Stimulated activated CD8-positive, alpha-beta memory T cell treated with anti-CD3 and anti-CD28 coated beads, Interleukin-15, amount 100 ng/mL, for 4 hours (primary cell): ENCODE results near the gene AFDN.
"Not testable (repeated sequence)": the region's sequence is repeated elsewhere in the genome, so short reads cannot be mapped to it uniquely, and the experiment has no call there.

Source experiments
- DNase-seq, 2 donors: peaks; one replicate each; pipeline ENCODE4 v3.0.0-alpha.2; 2020; ENCODE audit warnings: low read depth in 2 of 2

AFDN gene

DNA sequence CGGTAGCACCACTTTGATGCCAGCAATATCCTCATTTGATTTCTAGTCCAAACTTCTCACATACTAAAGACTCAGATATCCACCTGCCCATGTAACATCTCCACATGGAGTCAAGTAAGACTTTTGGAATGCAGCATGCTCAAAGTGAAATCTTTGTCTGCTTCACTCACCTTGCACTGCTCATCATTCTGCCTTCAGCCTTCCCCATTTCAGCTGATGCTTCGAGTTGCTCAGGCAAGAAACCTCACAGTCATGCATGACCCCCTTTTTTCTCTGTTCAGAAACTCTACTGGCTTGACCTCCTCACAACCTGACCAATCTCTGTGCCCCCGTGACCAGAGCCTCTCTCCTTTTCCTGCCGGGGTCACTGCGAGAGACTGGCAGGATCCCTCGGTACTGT is 129.8 kb downstream of the AFDN start:
- DNase-seq = no peak

DNA sequence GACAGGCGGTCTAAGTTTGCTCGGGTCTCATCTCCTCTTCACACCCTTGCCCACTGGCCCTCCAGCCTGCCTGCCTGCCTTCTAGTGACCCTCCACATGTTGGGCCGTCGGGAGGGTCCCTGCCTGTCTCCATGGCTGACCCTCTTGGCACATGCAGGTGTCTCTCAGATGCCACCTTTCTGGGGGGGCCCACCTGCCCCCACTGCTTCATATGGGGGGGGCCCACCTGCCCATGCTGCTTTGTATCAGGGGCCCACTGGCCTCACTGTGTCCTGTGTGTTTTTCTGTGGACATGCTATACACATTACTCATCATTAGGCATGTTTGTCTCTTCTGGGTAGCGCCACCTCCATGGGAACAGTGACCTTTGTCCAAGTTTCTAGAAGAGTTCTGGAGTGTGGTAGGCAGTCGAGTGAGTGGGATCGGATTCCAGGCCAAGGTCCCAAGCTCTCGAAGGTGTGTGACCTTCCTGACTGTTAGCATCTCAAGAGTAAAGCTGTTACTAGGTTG is 130.3 kb downstream of the AFDN start:
- no peak for DNase-seq

DNA sequence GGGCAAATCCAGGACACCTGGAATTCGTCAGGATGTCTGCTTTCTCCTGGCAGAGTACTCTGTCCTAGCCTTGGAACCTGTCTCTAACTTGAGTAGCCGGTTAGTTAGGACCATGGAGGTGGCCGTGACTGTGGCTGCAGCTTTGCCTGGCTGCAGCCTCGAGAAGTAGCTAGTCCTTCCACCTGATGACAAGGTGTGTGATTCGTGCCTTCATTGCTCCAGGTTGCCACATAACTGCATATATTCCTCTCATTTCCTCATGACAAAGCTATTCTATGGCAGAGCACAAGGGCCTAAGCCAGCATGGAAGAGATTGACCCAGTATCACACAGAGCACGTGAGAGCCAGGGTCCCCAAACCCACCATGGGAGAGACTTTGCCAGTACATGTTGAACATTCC is 130.9 kb downstream of the AFDN start:
- DNase-seq = no peak

DNA sequence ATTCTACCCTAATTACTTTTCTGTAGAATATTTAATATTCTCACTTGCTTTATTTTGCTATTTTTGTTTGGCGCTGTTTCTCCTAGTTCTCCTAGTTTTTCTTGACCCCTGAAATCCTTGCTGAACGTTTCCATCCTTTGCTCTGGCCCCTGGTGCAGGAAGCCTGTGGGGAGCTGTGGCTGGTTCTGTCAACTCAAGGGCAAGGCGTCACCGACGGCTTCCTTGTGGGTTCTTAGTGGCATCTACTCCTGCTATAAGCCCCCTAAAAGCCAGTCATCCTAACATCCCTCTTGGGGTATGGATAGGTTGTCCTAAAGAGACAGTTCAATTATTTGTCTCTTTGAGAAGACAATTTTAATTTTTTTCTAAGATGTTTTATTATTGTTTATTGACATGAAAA is 133.9 kb downstream of the AFDN start:
- DNase-seq = no peak

DNA sequence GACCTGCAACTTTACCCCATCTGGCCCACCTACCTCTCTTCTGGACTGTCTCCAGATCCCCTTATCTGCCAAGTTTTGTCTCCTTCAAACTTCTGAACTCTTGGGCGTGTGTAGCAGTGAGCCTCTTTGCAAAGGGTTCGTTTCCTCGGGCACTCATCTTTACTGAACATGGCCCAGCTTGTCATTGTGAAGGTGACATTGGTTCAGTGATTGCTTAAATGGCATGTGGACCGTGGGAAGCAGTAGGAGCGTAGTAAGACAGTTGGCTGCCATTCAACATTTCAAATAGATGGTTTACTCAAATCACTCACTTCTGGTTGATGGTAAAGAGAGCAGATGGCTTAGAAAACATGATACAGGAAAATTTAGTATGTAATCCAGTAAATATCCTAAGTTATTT is 136.0 kb downstream of the AFDN start:
- no peak for DNase-seq

DNA sequence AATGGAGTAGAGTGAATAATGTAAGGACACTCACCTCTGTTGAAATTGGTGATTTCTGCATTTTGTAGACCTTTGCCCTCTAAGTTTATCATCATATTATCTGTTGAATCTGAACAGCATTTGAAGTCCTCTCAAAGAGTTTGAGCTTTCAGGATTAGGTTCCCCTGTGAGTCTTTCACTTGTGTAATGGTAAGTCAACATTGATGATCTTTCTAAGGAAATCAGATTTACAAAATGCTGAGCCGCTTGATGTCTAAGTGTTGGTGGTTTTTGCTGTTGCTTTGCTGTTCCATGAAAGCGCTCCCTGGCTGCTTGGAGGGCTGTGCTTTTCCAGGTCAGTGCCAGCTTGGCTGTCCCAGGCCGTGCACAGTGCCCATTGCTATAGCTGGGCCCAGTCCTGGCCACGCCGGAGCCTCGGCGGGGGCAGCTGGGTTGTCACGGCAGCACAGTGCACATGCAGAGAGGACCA is 136.9 kb downstream of the AFDN start:
- no peak for DNase-seq

DNA sequence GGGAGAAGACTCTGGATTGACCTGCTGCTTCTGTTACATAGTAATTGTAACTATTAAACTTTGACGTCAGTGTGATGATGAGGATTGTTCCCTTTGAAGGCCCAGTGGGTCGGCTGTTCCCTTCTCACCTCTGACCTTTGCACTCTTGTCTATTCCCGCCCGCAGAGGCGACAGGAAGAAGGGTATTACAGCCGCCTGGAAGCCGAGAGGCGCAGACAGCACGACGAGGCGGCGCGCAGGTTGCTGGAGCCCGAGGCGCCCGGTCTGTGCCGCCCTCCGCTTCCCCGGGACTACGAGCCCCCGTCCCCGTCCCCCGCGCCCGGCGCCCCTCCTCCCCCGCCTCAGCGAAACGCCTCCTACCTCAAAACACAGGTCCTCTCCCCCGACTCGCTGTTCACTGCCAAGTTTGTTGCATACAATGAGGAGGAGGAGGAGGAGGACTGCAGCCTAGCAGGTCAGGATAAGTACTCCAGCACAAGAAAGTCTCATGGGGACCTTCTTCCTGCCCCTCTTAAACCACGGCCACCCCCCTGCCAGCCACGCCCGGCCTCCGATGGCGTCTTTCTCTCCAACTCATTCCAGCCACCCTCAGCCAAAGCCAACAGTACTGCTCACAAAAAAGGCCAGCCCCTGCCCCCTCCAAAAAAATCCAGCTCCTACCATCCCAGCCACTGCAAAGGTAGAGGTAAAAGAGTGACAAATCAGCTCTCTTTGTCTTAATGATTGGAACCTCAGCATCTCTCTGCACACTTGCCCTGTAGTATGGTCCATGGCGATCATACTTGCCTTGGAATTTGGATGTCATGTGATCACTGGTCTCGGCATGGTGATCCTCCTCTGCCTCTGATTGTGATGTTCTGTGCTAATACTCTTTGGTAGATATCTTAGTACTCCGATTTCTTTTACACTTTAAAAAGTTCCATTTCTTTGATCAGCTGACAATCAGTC is 139.2 kb downstream of the AFDN start:
- DNase-seq = no peak

DNA sequence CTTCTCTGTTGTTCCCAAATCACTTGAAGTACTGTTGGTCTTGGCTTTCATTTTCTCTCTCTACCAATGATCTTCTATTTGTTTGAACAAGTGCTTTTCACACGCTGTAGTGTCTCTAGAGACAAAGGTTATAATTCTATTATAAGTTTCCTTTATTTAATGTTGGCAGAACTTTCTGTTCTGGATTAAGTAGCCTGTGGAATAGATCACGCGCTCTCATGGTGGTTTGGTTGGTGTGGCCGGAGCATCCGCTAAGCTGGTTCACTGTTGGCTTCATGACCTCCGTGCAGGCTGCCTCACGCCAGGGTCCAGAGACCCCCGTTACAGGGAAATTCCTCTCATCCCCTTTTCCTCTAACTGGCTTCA is 139.8 kb downstream of the AFDN start:
- no peak for DNase-seq

DNA sequence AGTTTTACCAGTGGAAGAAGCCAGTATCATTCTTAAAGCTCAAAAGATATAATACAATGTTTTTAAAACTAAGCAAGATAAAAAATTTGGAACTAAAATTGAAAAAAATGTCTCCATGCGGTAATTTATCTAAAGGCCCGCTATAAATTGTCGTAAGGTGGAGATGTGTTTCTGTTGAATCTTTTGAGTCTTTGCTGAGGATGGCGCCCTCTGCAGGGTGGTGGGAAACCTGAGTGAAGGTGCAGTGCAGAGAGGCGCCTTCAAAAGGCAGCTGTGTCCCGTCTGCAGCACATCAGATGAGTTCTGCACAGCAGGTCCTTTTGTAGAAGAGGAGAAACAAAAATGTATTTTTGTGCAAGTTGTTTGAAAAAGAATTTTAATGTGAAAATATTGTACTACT is 141.4 kb downstream of the AFDN start:
- no peak for DNase-seq

DNA sequence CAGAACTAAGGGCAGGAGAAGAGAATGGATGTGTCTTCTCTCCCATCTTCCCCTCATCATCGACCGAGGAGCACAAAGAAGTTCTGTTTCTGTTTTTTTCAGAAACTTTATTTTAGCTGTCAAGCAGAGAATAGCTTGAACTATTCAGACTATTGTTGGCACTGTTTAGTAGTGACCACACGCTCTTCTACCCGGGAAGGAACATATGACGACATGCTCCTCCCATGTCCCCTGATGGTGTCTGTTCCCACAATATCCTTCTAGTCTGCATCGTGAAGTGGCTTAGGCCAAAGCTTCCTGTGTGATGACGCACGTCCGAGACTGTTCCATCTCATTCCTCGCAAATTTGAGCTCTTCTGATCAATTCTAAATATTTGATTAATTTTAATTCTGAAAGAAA is 143.5 kb downstream of the AFDN start:
- DNase-seq = no peak

DNA sequence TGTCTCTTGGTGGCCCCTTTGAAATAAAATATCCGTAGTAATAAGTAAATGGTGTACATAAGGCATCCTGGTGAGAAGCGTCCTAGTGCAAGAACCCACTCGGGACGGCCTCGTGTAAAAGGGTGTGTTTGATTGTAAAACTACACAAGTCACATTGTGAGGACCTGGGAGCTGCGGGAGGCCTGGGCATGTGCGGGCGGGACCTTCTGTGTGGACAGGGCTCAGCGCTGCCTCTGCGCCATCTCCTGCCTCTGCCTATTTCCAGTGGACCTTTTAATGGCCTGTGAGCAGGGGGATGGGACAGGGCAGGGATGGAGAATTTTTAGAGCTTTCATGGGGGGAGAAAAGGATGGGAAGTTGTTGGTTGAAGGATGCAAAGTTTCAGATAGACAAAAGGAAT is 145.5 kb downstream of the AFDN start:
- no peak for DNase-seq

DNA sequence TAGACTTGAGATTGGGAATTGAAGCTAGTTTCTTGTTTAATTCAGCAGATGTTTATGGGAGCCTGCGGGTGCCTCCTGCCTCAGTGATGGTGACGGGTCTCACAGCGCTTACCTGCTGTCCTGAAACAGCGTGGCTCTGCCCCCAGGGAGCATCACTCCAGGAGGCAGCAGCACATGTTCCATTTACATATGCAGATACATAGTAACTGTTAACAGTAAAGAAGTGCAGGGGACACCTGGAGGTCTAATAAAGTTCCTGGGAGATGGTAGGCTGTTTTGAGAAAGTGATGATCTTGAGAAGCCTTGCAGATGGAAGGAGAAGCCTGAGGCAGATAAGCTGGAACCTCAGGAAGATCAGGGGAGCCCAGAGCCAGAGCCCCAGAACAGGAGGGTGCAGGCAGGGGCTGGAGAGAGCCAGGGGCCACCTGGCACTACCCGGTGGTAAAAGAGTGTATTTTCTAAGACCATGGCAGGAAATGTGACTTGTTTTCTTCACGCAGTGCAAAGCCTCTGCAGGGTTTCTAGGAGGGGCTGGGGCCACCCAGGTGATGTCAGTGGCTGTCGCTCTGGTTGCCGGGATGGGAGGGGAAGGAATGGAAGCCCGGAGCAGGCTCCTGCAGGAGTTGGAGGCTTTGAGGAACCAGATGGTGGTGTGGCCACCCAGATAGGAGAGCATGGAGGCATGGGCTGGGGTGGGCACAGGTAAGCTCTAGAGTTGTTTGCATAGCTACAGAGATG is 146.6 kb downstream of the AFDN start:
- no peak for DNase-seq

DNA sequence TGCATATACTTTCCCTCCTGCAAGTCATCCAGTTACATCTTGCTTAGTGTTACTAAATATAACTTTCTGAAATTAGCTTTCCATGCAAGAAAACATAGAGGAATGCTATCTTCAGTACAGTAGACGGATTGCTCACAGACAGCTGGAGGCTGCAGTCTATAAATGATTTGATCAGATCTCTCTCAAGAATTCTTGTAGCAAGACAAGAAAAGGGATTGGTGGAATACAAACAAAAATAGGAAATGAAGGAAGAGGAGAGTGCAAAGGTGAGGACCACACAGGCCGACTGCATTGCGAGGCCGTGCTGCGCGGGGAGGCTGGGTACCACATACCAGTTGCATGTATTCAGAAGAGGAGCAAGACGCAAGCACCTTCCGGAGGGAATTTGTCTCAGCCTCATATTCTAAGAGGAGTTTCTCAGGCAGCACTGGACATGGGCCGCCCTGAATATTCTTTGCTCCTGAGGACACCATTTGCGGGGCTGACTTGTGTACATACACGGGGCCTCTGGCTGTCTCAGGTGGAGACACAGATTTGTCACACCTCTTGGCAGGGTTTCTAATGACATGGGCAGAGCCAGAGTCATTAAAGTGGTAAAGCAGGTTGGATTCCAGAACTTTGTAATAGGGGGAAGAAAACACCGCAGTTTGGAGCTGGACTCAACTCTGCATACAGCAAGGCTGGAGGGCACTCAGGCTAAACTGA is 148.1 kb downstream of the AFDN start:
- DNase-seq = no peak

DNA sequence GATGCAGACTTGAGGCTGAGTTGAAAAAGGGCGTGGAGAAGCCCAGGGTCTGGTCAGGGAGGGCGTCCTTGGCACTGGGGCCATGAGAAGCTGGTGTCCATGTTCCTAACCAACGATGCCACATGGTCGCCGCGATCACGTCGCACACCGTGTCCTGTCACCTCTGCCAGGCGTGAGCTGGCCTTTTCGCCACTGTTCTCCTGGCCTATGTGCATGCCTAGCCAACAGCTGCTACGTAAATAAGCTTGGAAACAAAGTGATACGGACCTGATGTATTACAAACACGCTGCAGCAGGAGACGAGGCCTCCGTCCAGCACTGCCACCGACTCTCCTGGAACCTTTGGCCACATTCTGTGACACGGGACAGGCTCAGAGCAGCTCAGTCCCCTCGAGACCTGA is 148.7 kb downstream of the AFDN start:
- no peak for DNase-seq

DNA sequence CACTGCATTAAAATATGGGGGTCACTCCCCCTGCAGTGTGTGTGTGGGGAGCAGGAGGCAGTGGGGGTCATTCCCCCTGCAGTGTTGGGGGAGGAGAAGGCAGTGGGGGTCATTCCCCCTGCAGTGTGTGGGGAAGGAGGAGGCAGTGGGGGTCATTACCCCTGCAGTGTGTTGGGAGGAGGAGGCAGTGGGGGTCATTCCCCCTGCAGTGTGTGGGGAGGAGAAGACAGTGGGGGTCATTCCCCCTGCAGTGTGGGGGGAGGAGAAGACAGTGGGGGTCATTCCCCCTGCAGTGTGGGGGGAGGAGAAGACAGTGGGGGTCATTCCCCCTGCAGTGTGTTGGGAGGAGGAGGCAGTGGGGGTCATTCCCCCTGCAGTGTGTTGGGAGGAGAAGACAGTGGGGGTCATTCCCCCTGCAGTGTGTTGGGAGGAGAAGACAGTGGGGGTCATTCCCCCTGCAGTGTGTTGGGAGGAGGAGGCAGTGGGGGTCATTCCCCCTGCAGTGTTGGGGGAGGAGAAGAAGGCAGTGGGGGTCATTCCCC is 149.5 kb downstream of the AFDN start:
- not testable (repeated sequence) for DNase-seq

DNA sequence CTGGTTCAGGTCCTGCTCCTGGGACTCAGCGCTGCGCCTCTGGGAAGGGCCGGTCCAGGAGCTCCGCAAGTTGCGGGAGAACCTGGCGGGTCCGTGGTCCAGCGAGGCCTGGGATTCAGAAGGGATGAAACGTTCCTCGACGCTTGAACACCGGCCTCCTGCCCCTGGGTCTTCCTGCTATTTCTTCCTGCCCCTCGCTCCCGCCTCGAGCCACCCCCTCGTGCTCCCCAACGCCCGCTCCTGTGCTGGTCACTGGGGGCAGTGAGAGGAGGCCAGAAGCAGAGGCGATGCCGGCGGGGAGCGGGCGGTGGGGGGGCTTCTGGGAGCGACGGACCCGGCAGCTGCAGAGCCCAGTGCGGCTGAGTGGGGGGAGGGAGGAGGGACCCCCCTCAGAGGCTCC is 150.0 kb downstream of the AFDN start:
- DNase-seq = no peak

DNA sequence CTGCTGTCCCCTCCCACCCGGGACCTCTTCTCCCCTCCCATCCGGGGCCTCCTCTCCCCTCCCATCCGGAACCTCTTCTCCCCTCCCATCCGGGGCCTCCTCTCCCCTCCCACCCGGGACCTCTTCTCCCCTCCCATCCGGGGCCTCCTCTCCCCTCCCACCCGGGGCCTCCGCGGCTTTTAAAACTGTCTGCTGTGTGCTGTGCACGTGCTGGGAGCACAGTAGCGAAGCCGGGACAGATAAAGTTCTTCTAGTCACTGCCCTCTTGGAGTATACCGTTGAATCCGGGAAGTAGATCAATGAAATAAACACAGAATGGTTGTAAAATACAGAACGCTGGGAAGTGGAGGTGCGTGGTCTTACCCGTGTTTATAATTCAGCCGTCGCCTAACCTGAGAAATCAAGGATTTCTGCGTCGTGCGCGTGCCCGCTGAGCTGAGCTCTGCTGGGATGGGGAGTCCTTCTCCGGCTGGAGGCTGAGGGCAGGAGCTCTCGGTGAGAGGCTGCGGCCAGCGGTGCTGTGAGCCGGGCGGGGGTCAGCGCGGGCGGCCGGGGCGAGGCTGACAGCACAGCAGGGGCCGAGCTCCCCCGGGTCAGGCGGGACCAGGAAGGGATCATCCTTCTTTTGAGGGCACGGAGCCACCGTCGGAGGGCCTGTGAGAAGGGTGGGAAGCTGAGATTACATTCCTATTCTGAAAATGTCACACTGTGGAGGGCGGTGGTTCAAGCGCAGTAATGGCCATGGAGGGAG is 151.2 kb downstream of the AFDN start:
- DNase-seq = no peak

DNA sequence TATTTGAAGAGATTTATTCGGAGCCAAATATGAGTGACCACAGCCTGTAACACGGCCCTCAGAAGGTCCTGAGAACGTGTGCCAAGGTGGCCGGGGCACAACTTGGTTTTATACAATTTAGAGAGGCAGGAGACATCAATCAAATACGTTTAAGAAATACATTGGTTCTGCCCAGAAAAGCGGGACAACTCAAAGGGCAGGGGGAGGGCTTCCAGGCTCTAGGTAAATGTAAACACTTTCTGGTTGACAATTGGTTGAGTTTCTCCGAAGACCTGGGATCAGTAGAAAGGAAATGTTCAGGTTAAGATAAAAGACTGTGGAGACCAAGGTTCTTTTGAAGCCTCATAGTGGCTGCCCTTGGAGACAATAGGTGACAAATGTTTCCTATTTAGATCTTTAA is 151.9 kb downstream of the AFDN start:
- no peak for DNase-seq

DNA sequence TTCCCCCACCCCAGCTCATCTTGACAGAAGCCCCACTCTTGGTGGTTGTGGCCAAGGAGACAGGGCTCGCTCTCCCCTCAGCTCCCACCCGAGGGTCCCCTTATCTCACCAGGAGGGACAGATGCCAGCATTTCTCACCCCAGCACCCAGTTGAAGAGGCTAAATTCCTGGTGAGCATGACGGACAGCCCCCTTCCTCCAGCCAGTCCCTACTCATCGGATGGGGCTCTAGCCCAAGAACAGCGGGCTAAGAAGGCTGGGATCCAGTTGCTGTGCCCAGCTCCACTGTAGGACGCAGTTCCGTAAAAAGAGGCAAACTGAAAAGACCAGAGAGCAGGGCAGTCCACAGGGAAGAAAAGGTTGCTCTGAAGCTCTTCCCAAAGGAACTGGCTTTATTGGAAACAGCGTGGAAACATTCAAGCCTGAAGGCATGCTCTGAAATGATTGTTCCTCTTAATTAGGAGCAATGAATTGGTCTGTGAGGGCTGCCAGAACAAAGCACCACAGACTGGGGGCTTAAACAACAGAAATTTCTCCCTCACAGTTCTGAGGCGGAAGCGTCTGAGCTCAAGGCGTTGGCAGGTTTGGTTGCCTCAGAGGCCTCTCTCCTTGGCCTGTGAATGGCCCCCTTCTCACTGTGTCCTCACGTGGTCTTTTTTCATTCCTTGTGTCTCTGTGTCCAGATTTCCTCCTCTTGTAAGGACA is 152.9 kb downstream of the AFDN start:
- DNase-seq = no peak

DNA sequence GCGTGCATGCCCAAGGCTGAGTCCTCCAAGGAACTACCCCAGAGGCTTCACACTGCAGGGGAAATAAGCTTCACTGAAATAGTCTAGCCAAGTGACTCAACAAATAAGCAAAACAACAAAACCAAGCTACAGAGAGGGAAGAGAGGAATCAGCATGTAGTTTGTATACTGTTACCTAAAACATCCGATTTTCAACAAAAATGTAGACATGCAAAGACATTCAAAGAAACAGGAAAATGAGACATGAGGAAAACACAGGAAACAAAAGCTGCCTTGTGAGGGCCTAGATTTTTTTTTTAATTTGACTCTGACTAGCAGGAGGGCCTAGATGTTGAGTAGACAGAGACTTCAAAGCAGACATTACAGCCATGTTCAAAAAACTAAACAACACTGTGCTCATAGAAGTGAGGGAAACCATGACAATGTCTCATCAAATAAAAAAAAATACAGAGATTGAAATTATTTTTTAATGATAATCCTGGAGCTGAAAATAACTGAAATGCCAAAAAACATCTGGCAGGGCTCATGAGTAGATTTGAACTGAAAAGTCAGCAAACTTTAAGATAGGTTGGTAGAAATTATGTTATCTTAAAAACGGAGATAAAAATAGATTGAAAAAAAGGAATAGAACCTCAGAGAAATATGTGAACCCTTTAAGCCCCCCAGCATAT is 154.3 kb downstream of the AFDN start:
- DNase-seq = no peak
